LHCN-M2 (cell line): ENCODE data around the gene CIART. TPM values are rescaled to one million over a fixed set of nuclear protein-coding genes. Genes with fewer than 3 reads are reported as not detected.
"Not testable (repeated sequence)": the region's sequence is repeated elsewhere in the genome, so short reads cannot be mapped to it uniquely, and the experiment has no call there.

Experiments
- DNase-seq: peaks from one replicate; pipeline ENCODE4 v3.0.0-alpha.2; 2012; ENCODE audit warnings: low read depth
- total RNA-seq: library from RNA; depleted of rRNA; stranded (reverse); fragments of >200 nt; gene quantifications from 2 replicates; pipeline ENCODE4 v1.2.3, GENCODE V29; 2014; rRNA removed

Gene CIART
- total RNA-seq, 1 experiment from 2014 or later, result 5.1 TPM

DNA sequence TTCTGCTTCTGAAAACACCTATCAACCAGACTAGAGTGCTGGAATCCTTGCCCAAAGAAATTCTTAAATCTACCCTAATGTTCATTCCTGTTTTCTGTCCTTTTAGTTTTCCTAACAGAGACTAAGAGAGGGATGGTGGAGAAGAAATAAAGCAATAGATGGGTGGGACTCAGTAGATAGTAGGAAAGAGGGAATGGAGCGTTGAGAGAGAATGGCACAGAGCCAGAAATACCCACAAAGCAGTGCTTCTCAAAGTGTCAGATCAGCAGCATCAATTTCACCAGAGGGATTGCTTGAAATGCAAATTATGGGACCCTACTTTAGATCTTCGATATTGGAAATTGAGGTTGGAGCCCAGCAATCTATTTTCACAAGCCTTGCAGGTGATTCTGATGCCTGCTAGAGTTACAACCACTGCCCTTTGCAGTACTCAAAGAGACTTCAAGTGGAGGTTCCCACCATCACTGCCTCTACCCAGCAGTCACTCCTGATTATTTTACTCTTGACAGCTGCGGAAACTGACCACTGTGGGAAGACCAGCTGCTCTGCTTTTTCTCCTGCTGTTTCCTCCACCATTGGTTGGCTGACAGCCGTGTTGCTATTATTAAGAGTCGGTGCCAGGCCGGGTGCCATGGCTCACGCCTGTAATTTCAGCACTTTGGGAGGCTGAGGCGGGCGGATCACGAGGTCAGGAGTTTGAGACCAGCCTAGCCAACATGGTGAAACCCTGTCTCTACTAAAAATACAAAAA, 27.6 kb downstream of the CIART start:
- peak; percentile 94 for DNase-seq

DNA sequence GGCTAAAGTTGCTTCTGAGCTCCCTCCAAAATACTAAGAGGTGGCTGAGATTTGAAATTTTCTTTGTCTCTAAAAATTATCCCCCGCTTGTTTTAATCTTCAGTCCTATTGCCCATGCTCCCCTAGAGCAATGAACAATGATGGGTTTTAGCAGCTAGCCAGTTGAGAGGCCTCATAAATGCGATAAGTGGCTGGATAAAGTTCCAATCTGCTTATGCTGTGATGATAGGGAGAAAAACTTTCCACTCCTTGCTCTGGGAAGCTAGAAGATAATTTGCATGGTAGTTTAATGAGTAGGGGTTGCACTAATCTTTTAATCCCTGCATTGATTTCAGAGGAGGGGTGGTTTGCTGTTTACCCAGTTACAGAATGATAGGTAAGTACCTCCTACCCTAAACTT, 29.4 kb downstream of the CIART start:
- no peak for DNase-seq

DNA sequence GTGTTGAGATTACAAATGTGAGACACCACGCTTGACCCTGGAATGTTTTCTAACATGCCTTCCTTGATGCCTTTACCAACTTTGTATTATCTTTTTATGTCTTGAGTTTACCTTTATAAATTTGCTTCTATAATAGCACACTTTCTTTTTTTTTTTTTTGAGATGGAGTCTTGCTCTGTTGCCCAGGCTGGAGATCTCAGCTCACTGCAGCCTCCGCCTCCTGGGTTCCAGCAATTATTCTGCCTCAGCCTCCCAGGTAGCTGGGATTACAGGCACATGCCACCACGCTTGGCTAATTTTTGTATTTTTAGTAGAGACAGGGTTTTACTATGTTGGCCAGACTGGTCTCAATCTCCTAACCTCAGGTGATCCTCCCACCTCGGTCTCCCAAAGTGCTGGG, 32.3 kb downstream of the CIART start:
- not testable (repeated sequence) for DNase-seq

DNA sequence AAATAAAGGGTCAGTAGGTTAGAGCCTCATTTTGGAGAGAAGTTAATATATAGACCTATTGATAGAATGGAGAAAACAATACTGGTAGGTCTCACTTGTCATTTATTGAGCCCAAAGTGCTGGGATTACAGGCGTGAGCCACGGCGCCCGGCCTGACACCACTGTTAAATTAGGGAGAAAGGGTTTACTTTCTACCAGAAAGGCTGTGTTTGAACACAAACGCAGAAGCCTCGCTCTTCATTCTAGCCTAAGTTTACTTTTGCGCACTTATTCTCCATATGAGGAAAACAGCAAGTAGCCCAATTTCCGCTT, 38.3 kb downstream of the CIART start:
- no peak for DNase-seq

DNA sequence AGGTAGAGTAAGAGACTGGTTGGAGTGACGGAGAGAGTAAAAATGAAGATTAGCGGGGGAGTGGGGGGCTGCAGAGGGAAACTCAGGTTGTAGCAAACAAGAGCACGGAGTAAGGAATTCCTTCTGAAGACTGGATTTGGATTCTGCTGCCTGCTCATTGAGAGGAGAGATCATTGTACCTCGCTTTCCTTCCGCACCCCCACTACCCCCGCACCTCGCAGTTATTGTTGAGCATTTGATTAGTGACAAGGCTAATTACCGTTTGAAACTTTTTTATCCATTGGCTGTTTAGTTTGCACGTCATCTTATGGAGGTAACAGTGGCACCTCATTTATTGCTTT, 39.4 kb downstream of the CIART start:
- DNase-seq, result no peak

DNA sequence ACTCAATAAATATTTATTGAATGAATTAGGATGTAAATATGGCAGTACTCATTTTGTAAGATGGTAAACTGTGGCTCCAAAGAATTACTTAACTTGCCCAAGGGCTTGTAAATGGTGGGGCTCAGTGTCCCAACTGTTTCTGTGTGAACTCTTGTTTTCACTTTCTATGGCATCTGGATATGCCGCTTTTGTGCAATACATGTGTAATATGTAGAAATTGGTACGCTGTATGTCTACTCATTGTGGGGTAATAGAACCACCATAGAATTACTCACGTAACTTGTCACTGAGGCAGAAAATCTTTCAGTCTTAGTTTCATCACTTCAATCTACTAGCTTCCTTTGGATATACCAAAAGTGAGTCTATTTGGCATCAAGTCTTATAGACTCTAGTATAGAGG, 40.0 kb downstream of the CIART start:
- no peak for DNase-seq

DNA sequence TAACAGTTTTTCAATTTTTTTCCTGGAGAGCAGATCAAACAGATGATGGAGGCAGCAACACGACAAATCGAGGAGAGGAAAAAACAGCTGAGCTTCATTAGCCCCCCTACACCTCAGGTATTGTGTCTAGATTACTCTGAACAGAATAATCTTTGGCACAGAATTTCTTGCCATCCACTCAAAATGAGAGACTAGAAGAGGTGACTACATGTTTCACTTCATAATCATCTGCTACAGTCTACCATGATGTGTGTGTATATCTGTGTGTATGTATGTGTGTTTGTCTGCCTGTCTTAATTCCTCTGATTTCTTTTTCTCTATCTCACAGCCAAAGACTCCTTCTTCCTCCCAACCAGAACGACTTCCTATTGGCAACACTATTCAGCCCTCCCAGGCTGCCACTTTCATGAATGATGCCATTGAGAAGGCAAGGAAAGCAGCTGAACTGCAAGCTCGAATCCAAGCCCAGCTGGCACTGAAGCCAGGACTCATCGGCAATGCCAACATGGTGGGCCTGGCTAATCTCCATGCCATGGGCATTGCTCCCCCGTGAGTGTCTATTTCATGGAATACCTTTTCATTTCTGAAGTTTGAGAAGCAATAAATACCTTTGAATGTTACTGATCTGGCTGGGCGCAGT, 50.4 kb downstream of the CIART start:
- no peak for DNase-seq

Other genes starting within 250 kb of the CIART start
- gene VPS45, start 214.8 kb upstream of the CIART start, total RNA-seq, result 39.8 and 41.4 TPM in 2 replicates
- gene PLEKHO1, start 132.6 kb upstream of the CIART start, total RNA-seq, result 107 and 111 TPM in 2 replicates
- 47.1 and 56.7 TPM in 2 replicates for gene ANP32E, start 46.4 kb upstream of the CIART start, total RNA-seq
- gene CA14, start 24.8 kb upstream of the CIART start, total RNA-seq, result not detected in 2 replicates
- gene APH1A, start 13.5 kb upstream of the CIART start, total RNA-seq, result 114 and 117 TPM in 2 replicates
- 2.9 and 4.2 TPM in 2 replicates for gene C1orf54, start 9.8 kb upstream of the CIART start, total RNA-seq
- 58.8 and 97.4 TPM in 2 replicates for gene MRPS21, start 11.3 kb downstream of the CIART start, total RNA-seq
- 34.7 and 41.8 TPM in 2 replicates for gene PRPF3, start 39.0 kb downstream of the CIART start, total RNA-seq
- gene RPRD2, start 81.6 kb downstream of the CIART start, total RNA-seq, result 10.8 and 13.4 TPM in 2 replicates
- 16.4 and 18.9 TPM in 2 replicates for gene TARS2, start 204.9 kb downstream of the CIART start, total RNA-seq
- gene ECM1, start 225.6 kb downstream of the CIART start, total RNA-seq, result 108 and 129 TPM in 2 replicates
- not detected in 2 replicates for gene FALEC, start 233.2 kb downstream of the CIART start, total RNA-seq